ENCODE data around the gene COQ8B. TPM values are rescaled to one million over a fixed set of nuclear protein-coding genes. Genes with fewer than 3 reads are reported as not detected.

The COQ8B gene
- polyA plus RNA-seq, 1 donor (not counting 4 experiments of a cell fraction or from before 2014, with no cell fraction given), result 11.0 TPM

DNA sequence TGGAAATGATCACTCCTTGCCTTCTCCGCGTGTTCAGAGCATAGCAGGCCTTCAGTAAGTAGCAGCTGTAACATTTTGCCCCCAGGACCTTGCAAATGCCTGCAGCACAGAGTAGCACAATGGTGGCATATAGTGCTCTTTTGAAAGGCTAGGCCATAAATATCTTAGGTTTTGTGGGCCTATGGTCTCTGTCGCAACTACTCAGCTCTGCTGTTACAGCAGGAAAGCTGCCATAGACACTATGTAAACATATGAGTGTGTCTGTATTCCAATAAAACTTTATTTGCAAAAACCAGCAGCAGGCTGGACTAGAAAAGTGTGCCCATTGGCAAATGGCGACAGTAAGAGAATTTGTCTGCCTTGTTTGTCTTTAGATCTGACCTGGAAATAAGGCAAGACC is 9.6 kb upstream of the COQ8B start:
- DNase-seq (ENCODE audit: low read depth, low spot score) (no peak), FAIRE-seq (no peak)
- dilution Hi-C loops (cut with MboI; ENCODE audit: extremely low pct_ligation_motif_present, low sequenced_read_pairs), result no loop called here
- H3K9me3 ChIP-seq (ENCODE audit: control insufficient read depth, low read depth, low read length), result no peaks in the 10 kb centered on the region
- no peak overlapping the region for H3K27ac ChIP-seq (ENCODE audit: control insufficient read depth, insufficient read depth, low read length)
- H3K9ac ChIP-seq (ENCODE audit: control insufficient read depth, extremely low read depth, insufficient read depth, low read length), result no peak overlapping the region
- H3K79me2 ChIP-seq (ENCODE audit: control insufficient read depth, insufficient read depth, low read length), result peaks cover 51% of the 10 kb centered on the region
- TF ChIP-seq, protein P1, sequence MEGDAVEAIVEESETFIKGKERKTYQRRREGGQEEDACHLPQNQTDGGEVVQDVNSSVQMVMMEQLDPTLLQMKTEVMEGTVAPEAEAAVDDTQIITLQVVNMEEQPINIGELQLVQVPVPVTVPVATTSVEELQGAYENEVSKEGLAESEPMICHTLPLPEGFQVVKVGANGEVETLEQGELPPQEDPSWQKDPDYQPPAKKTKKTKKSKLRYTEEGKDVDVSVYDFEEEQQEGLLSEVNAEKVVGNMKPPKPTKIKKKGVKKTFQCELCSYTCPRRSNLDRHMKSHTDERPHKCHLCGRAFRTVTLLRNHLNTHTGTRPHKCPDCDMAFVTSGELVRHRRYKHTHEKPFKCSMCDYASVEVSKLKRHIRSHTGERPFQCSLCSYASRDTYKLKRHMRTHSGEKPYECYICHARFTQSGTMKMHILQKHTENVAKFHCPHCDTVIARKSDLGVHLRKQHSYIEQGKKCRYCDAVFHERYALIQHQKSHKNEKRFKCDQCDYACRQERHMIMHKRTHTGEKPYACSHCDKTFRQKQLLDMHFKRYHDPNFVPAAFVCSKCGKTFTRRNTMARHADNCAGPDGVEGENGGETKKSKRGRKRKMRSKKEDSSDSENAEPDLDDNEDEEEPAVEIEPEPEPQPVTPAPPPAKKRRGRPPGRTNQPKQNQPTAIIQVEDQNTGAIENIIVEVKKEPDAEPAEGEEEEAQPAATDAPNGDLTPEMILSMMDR (optimal IDR thresholded peaks at IDR 0.05 in 1 of 3, IDR thresholded peaks at IDR 0.05 in 1 of 3, conservative IDR thresholded peaks at IDR 0.05 in 1 of 3; ENCODE audit: extremely low read depth in 1 of 3, insufficient read depth in 2 of 3, low read length in 3 of 3), result no peak
- no peak for TF ChIP-seq EZH2 (IDR thresholded peaks at IDR 0.05; ENCODE audit: low read length)
- H4K20me1 ChIP-seq (ENCODE audit: control insufficient read depth, extremely low read depth, insufficient read depth, low read length), result peaks cover 3% of the 10 kb centered on the region
- H3K9me1 ChIP-seq (ENCODE audit: control insufficient read depth, extremely low read depth, insufficient read depth, low read length), result peaks cover 2% of the 10 kb centered on the region
- H3K4me1 ChIP-seq (ENCODE audit: control insufficient read depth, extremely low read depth, insufficient read depth, low read length), result peaks cover 12% of the 10 kb centered on the region
- peaks cover 39 to 42% of the 10 kb centered on the region in 2 experiments for H3K36me3 ChIP-seq (ENCODE audit: control insufficient read depth in 2 of 2, extremely low read depth in 1 of 2, insufficient read depth in 2 of 2, low read length in 2 of 2)
- no peak overlapping the region for H2AFZ ChIP-seq (ENCODE audit: control insufficient read depth, low read length)
- no peak overlapping the region for H3K4me2 ChIP-seq (ENCODE audit: control insufficient read depth, extremely low read depth, insufficient read depth, low read depth, low read length)
- no peak overlapping the region for H3K4me3 ChIP-seq (ENCODE audit: control insufficient read depth in 2 of 3, extremely low read depth in 1 of 3, insufficient read depth in 2 of 3, low read depth in 1 of 3, low read length in 3 of 3)
- H3K27me3 ChIP-seq (ENCODE audit: control insufficient read depth, extremely low read depth, insufficient read depth, low read length), result no peaks in the 10 kb centered on the region

DNA sequence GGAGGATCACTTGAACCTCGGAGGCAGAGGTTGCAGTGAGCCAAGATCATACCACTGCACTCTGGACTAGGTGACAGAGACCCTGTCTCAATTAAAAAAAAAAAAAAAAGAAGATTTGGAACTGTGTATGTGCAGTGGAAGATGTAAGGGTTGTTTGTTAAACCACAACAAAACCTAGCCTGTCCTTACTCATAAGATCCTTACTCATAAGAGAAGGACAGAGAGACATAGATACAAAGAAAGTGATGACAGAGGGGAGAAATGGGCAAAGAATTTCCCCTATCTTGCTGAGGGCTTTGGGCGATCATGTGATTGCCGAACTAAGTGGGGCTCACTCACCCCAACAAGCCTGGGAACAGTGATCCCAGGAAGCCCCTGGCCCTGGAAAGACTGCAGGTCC is 8.2 kb upstream of the COQ8B start:
- no peak for FAIRE-seq

More for the DNA sequence above, 8.2 kb upstream of the COQ8B start:
- H3K27me3 ChIP-seq (ENCODE audit: control insufficient read depth, extremely low read depth, insufficient read depth, low read length), result no peaks in the 10 kb centered on the region
- H3K27ac ChIP-seq (ENCODE audit: control insufficient read depth, insufficient read depth, low read length), result no peak overlapping the region
- dilution Hi-C loops (cut with MboI; ENCODE audit: extremely low pct_ligation_motif_present, low sequenced_read_pairs), result no loop called here
- H3K4me1 ChIP-seq (ENCODE audit: control insufficient read depth, extremely low read depth, insufficient read depth, low read length), result peaks cover 26% of the 10 kb centered on the region
- H3K36me3 ChIP-seq (ENCODE audit: control insufficient read depth in 2 of 2, extremely low read depth in 1 of 2, insufficient read depth in 2 of 2, low read length in 2 of 2), result peaks cover 34 to 38% of the 10 kb centered on the region in 2 experiments
- peaks cover 65% of the 10 kb centered on the region for H3K79me2 ChIP-seq (ENCODE audit: control insufficient read depth, insufficient read depth, low read length)
- H2AFZ ChIP-seq (ENCODE audit: control insufficient read depth, low read length), result no peak overlapping the region
- no peaks in the 10 kb centered on the region for H3K9me3 ChIP-seq (ENCODE audit: control insufficient read depth, low read depth, low read length)
- TF ChIP-seq EZH2 (IDR thresholded peaks at IDR 0.05; ENCODE audit: low read length), result no peak
- TF ChIP-seq, protein P1 (optimal IDR thresholded peaks at IDR 0.05 in 1 of 3, IDR thresholded peaks at IDR 0.05 in 1 of 3, conservative IDR thresholded peaks at IDR 0.05 in 1 of 3; ENCODE audit: extremely low read depth in 1 of 3, insufficient read depth in 2 of 3, low read length in 3 of 3), result no peak
- H3K4me3 ChIP-seq (ENCODE audit: control insufficient read depth in 2 of 3, extremely low read depth in 1 of 3, insufficient read depth in 2 of 3, low read depth in 1 of 3, low read length in 3 of 3), result no peak overlapping the region
- peaks cover 2% of the 10 kb centered on the region for H3K9me1 ChIP-seq (ENCODE audit: control insufficient read depth, extremely low read depth, insufficient read depth, low read length)
- DNase-seq (ENCODE audit: low read depth, low spot score), result no peak
- H3K4me2 ChIP-seq (ENCODE audit: control insufficient read depth, extremely low read depth, insufficient read depth, low read depth, low read length), result no peak overlapping the region
- H4K20me1 ChIP-seq (ENCODE audit: control insufficient read depth, extremely low read depth, insufficient read depth, low read length), result peaks cover 3% of the 10 kb centered on the region
- H3K9ac ChIP-seq (ENCODE audit: control insufficient read depth, extremely low read depth, insufficient read depth, low read length), result no peak overlapping the region

All from keratinocyte (primary cell).